NCI-H146 treated with DMSO at 0.1 percent for 48 hours (cell line): Measurements from ENCODE around the gene RHD.
"Not testable (repeated sequence)": the region's sequence is repeated elsewhere in the genome, so short reads cannot be mapped to it uniquely, and the experiment has no call there.

ENCODE experiments used
- DNase-seq: peaks from one replicate; lab custom pipeline; 2025; ENCODE audit not compliant: unreplicated experiment; lab: John Stamatoyannopoulos, UW

The RHD gene

DNA sequence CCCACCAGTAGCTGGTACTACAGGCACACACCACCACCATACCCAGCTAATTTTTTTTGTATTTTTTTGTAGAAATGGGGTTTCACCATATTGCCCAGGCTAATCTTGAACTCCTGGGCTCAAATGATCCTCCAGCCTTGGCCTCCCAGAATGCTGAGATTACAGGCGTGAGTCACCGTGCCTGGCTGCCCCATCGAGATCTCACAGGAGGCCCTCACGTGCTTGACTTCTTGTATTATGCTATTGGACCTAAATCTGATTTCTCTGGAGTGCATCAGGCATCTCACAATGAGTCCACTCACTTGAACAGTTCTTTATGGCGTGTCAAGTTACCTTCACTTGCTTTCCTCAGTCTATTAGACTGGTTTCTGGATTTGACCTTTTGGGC lies 15.7 kb upstream of the RHD start:
- DNase-seq, result no peak

DNA sequence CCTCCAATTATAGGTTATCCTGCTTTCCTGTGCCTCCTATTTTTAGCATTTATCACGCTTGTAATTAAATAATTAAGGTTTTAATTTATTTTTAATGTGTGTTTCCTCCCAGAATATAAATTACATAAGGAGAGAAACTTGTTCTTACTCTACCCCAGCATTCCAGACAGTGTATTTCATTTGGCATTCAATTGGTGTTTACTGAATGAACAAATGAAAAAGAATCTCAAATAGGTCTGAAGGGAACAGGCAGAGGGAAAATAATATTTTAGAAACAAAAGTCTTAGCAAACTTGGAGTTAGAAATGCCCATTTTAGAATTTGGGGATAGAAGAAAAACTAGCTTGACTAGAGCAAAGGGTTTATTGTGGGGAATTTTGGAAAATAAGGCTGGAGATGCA lies 15.1 kb upstream of the RHD start:
- DNase-seq, result no peak

GRCh38 chr1:25259813-25260212 lies 12.5 kb upstream of the RHD start:
- DNase-seq, result not testable (repeated sequence)

GRCh38 chr1:25260336-25260735 lies 12.0 kb upstream of the RHD start:
- DNase-seq, result not testable (repeated sequence)

DNA sequence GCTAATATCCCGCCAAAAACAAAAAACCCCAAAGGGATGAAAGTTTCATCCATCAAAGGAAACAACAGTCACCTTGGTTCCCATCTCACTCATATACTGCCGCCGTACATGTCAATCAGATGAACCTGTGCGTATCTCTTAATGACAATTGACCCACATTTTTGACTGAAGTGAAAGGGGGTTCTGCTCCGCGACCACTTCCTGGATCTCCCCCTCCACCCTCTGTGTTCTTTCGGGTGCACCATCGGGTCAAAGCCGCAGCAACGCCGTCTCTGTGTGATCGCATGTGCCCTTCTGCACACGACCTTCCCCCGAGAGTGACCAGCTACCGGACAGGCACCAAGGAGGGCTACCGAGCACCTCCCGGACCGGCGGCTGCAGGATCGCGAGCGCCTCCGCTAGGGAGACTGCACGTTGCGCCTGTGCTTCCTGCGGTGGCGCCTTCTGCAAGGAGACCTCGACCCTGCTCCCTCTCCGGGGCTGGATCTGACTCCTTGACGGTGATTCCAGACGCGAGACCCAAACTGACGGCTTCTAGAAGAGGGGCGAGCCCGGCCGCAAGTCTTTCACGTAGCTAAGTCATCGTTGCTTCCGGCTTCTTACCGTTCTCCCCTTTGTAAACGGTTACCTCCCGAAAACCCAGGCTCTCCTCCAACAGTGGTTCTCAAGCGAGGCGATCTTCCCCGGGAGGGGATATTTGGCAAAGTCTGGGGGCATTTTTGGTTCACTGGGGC lies 5.6 kb upstream of the RHD start:
- not testable (repeated sequence) for DNase-seq

GRCh38 chr1:25267288-25268142 lies 4.8 kb upstream of the RHD start:
- not testable (repeated sequence) for DNase-seq

DNA sequence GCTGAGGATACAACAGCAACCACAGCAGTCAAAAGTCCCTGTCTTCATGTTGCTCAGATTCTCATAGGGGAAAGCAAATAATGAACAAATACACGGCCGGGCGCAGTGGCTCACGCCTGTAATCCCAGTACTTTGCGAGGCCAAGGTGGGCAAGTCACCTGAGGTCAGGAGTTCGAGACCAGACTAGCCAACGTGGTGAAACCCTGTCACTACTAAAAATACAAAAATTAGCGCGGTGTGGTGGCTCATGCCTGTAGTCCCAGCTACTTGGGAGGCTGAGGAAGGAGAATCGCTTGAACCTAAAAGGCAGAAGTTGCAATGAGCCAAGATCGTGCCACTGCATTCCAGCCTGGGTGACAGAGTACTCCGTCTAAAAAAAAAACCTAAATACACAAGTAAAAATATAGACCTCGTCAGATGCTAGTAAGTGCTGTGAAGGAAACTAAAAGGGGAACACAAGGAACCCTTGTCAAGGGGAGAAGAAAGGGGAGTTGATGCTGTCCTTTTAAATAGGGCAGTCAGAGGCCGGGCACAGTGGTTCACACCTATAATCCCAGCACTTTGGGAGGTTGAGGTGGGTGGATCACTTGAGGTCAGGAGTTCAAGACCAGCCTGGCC lies 4.1 kb upstream of the RHD start:
- not testable (repeated sequence) for DNase-seq

DNA sequence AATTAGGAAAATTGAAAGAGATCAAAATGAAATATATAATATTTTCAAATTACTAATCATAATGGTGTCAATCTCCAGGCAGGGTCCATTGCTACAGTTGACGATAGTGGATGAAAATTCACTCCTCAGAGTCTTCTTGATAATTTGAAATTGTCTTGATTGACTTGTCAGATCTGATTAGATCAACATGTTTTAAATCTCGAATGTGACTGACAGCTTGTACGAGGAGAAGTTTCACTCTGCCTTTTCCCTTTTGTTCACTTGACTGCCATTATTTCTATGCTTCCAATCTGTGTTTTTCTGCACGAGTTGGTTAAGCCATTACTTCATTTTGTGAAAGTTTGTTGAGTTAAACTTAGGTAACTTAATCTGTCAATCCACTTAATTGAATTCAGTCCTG lies 3.3 kb downstream of the RHD start:
- DNase-seq, result not testable (repeated sequence)

DNA sequence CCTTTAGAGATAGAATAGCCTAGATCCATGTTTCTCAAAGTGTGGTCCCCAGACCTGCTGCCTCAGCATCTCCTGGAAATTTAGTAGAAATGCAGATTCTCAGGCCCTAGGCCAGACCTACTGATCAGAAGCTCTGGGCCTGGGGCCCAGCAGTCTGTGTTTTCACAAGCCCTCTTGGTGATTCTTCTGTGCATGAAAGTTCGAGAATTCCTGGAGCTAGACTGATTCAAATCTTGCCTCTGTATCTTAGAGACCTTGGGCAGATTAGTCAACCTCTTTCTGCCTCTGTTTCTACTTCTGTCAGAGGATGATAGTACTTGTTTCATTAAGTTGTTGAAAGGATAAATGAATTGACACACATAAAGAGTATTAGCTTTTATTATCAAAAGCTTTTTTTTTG lies 5.0 kb downstream of the RHD start:
- not testable (repeated sequence) for DNase-seq

DNA sequence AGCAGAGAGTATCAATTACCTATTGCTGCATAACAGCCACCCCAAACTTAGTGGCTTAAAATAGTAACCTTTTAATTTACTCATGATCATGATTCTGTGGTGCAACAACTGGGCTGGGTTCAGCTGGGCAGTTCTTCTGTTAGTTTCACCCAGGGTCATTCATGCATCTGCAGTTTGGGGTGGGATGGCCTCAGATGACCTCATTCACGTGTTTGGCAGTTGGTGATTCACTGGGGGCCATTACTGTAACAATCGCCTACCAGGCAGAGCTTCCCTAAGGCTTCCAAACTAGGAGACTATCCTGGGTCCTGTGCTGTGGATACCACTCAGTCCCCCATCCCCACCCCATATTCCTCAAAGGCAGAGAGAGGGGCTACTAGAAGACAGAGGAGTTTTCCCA lies 6.0 kb downstream of the RHD start:
- DNase-seq, result not testable (repeated sequence)

- DNase-seq, result not testable (repeated sequence)
These were observed 6.5 kb downstream of the RHD start for GRCh38 chr1:25278790-25279189.

- not testable (repeated sequence) for DNase-seq
These were observed 7.4 kb downstream of the RHD start for GRCh38 chr1:25279693-25280111.

DNA sequence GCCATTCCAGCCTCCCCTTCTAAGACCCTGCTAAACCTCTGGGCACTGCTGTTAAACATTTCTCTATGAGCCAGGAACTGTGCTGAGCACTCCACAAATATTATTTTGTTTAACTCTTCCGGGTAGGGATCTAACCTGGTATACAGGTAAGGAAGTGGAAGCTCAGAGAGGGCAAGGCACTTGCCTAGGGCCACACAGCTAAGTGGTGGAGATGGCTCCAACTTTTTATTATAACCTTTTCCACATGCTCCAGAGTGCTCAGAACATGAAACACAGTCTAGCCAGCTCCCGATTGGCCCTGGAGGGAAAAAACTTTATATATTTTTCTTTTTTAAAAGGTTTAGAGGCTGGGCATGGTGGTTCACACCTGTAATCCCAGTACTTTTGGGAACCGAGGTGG lies 13.6 kb downstream of the RHD start:
- DNase-seq, result not testable (repeated sequence)

GRCh38 chr1:25287164-25287563 lies 14.9 kb downstream of the RHD start:
- DNase-seq, result not testable (repeated sequence)

DNA sequence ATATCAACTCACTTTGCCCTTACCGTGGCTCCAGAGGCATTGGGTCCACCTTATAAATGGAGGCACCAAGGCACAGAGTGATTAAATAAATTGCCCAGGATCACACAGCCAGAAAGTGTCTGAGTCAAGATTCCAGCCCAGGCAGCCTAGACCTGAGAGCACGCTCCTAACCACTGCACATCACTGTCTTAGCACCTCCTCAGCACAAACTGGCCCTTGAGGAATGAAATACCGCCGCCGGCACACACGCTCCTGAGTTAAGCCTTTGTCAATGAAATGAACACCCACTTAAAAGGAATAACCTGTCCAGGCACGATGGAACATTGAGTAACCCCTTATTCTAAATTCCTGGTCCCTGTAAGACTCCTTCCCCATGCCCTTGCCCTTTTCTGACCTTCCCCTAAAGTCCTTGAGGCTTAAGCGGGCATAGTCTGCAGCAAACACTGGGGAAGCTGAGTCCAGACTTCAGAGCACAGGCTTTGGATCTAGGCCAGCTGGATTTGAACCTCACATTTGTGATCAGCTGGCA lies 16.3 kb downstream of the RHD start:
- not testable (repeated sequence) for DNase-seq

DNA sequence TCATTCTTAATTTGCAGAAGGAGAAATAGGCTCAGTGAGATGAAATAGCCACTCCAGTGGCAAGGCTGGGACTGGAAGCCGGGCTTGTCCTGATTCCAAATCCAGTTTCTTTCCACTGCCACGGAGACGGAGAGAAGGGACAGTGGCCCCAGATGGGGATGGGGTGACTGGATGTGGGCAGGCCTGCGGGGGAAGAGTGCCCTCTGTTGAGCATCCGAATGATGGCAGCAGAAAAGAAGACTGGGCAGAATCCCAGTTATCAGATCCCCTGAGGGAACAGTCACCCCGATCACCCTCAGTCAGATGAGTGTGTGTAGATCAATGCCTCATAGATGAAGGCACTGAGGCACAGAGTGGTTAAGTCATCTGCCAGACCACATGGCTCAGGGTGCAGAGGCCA lies 17.7 kb downstream of the RHD start:
- not testable (repeated sequence) for DNase-seq

DNA sequence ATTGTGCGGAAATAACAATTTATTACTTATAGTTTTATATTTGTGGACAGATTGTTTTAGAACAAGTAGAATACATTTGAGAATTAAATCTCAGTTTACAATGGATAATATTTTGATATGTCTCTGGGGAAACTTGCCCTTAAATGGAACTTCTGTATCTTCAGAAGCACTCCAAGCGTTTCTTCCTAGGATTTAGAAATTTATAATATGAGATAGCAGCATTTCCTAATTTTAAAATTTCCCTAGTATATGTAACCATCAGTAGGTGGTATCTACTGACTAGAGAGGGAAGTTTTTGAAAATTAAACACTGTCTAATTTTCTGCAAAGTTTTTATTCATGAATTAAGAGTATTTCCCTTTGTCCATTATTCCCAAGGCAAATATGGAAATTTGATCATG lies 21.1 kb downstream of the RHD start:
- not testable (repeated sequence) for DNase-seq

DNA sequence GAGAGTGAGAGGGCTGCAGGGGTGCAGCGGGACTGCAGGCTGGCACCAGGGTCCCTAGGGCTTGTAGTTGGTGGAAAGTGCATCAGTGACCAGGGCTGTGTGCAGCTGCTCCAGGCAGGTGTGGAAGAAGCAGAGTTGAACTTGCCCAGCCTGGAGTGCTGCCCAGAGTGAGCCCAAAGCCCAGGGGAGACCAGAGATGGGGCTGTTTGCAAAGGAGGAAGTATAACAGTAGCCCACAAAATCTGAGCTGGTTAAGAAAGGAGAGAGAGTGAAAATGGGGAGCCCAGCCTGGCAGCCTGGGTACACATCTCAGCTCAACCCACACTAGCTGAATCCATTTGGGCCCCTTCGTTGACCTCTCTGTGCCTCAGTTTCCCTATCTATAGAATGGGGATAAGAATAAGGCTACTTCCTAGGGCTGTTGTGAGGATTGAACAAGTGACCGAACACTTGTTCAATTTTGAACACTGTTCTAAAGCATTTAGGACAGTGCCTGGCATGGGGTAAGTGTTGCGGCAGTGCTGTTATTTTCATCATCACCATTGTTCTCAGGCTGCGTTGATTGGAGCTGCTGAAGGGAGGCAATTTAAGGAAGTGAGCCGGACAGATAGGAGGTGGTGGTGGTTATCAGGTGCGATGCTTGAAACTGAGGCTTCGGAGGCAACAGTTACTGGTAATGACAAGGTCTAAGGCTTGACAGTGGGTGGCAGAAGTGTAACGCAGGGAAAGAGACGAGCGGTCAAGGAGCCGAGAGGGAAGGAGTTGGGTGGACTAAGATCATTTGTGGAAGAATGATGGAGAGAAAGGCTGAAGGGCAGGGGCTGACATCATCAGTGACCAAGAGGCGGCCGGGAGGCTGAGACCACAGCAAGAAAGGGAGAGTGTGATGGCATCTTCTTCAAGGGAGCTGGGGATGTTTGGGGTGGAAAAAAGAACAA lies 22.8 kb downstream of the RHD start:
- not testable (repeated sequence) for DNase-seq

GRCh38 chr1:25296501-25296900 lies 24.2 kb downstream of the RHD start:
- not testable (repeated sequence) for DNase-seq

- DNase-seq, result not testable (repeated sequence)
These were observed 28.4 kb downstream of the RHD start for GRCh38 chr1:25300729-25301128.
